ENCODE measurements around the gene MTARC2. TPM values are rescaled to one million over a fixed set of nuclear protein-coding genes. Genes with fewer than 3 reads are reported as not detected.
A peak's percentile ranks its signal among the peaks of the same experiment; 100 is the strongest.

MTARC2 gene
- 10 to 100 TPM; 24.3 to 40.5 (median 31.9) TPM for total RNA-seq

DNA sequence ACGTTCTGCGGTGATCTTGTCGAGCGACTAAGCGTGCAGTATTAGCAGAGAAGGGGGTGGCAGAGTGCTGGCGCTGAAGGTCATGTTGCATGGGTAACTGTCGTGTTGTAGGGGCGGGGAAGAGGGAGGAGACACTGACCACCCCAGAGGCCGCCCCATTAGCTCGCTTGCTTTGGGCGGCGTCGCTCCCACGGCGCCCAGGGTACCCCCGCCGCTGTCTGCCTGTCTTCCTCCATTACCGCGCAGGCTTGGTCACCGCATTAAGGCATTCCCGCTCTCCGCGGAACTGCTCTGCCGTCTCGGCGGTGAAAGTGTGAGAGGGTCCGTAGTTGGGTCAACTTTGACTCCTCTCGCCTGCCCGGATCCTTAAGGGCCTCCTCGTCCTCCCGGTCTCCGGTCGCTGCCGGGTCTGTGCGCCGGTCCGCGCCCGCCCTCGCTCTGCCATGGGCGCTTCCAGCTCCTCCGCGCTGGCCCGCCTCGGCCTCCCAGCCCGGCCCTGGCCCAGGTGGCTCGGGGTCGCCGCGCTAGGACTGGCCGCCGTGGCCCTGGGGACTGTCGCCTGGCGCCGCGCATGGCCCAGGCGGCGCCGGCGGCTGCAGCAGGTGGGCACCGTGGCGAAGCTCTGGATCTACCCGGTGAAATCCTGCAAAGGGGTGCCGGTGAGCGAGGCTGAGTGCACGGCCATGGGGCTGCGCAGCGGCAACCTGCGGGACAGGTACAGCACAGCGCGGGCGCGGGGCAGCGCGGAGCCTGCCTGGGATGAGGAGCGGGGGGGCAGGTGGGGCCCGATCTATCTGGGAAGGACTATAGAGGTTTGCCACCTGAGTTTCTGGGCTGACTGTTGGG is at the start of gene MTARC2:
MTARC2 (plus strand) TSS at position 234 of the 846 bp plus-strand sequence; CDS start at position 444, 210 bp downstream.
- TF ChIP-seq, protein P1, sequence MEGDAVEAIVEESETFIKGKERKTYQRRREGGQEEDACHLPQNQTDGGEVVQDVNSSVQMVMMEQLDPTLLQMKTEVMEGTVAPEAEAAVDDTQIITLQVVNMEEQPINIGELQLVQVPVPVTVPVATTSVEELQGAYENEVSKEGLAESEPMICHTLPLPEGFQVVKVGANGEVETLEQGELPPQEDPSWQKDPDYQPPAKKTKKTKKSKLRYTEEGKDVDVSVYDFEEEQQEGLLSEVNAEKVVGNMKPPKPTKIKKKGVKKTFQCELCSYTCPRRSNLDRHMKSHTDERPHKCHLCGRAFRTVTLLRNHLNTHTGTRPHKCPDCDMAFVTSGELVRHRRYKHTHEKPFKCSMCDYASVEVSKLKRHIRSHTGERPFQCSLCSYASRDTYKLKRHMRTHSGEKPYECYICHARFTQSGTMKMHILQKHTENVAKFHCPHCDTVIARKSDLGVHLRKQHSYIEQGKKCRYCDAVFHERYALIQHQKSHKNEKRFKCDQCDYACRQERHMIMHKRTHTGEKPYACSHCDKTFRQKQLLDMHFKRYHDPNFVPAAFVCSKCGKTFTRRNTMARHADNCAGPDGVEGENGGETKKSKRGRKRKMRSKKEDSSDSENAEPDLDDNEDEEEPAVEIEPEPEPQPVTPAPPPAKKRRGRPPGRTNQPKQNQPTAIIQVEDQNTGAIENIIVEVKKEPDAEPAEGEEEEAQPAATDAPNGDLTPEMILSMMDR (IDR thresholded peaks at IDR 0.05) = peak in 1 of 5 experiments; percentile 36
- peak in 1 of 2 donors; percentile 80 for TF ChIP-seq POLR2A (IDR thresholded peaks at IDR 0.05)
- TF ChIP-seq EP300 (IDR thresholded peaks at IDR 0.05) = peak in 1 of 2 donors; percentile 92

DNA sequence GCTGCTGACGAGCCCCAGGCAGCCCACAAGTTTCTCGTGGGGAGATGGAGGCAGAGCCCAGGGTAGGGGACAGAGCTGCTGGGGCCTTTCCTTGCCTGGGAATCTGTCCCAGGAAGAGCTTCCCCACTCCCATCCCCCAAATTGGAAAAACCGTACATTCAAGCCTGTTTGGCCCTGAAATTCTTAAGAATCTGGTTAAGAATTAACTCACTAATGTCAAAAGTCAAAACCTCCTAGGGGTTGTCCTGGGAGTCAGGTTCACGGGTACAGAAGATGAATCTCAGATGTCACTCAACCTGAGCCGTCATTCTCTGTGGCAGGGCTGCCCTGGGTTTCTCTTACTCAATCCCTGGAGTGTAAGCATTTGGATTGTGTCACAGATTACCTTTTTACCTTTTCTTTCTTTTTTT is 49.5 kb upstream of the MTARC2 start:
- no peak overlapping the region for H3K4me3 ChIP-seq
- peaks cover 0 to 10% (median 0%) of the 10 kb centered on the region in 4 donors for H3K4me1 ChIP-seq
- DNase-seq (ENCODE audit: low spot score in 2 of 2) = no peak
- no peaks in the 10 kb centered on the region for H3K27me3 ChIP-seq
- H3K36me3 ChIP-seq = peaks cover 0 to 21% (median 0%) of the 10 kb centered on the region in 3 donors
- H3K27ac ChIP-seq = no peak overlapping the region
- no peaks in the 10 kb centered on the region for H3K9me3 ChIP-seq
- TF ChIP-seq, protein P1 (IDR thresholded peaks at IDR 0.05) = no peak
- TF ChIP-seq EP300 (IDR thresholded peaks at IDR 0.05) (no peak), POLR2A (IDR thresholded peaks at IDR 0.05) (no peak)
- 79% methylated on average over 5 of the region's 5 CpGs for WGBS, 2 donors

More for the DNA sequence above, at the start of gene MTARC2:
- no peaks in the 10 kb centered on the region for H3K27me3 ChIP-seq
- 1 to 3% methylated on average over 26 to 56 of the region's 77 CpGs for WGBS, 2 donors
- H3K27ac ChIP-seq = peak within 1 kb of the TSS; percentile 78 to 93 (median 84)
- peak within 1 kb of the TSS; percentile 54 to 85 (median 80) for H3K4me3 ChIP-seq
- no peaks in the 10 kb centered on the region for H3K9me3 ChIP-seq
- peaks cover 0 to 42% (median 12%) of the 10 kb centered on the region in 4 donors for H3K4me1 ChIP-seq
- no peaks in the 10 kb centered on the region for H3K36me3 ChIP-seq
- peak; percentile 46 to 71 for DNase-seq (ENCODE audit: low spot score in 2 of 2)

DNA sequence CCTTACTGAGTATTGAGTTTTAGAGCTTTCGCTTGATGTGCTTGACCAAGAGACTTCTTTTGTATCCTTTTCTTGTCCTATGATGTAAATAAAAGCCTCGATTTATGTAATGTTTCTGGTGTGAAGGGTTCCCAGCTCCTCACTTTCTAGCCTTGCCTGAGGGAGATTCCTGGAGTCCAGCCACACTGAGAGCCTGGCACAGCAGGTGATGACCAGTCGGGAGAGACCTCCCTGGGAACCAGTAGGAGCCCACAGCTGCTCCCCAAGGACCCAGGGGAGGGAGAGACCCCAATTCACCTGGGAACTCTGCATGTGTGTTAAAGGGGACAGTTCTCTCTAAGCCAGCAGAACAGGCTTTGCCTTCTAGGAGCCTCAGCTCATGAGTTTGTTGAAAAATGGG is 49.1 kb upstream of the MTARC2 start:
- no peak overlapping the region for H3K27ac ChIP-seq
- H3K27me3 ChIP-seq = no peaks in the 10 kb centered on the region
- peaks cover 0 to 21% (median 0%) of the 10 kb centered on the region in 3 donors for H3K36me3 ChIP-seq
- H3K4me3 ChIP-seq = no peak overlapping the region
- WGBS, 2 donors = 86 to 92% methylated on average over 3 of the region's 3 CpGs
- H3K4me1 ChIP-seq = peaks cover 0 to 10% (median 0%) of the 10 kb centered on the region in 4 donors
- no peaks in the 10 kb centered on the region for H3K9me3 ChIP-seq
- no peak for DNase-seq (ENCODE audit: low spot score in 2 of 2)
- TF ChIP-seq POLR2A (IDR thresholded peaks at IDR 0.05) (no peak), EP300 (IDR thresholded peaks at IDR 0.05) (no peak)
- TF ChIP-seq, protein P1 (IDR thresholded peaks at IDR 0.05) = no peak

DNA sequence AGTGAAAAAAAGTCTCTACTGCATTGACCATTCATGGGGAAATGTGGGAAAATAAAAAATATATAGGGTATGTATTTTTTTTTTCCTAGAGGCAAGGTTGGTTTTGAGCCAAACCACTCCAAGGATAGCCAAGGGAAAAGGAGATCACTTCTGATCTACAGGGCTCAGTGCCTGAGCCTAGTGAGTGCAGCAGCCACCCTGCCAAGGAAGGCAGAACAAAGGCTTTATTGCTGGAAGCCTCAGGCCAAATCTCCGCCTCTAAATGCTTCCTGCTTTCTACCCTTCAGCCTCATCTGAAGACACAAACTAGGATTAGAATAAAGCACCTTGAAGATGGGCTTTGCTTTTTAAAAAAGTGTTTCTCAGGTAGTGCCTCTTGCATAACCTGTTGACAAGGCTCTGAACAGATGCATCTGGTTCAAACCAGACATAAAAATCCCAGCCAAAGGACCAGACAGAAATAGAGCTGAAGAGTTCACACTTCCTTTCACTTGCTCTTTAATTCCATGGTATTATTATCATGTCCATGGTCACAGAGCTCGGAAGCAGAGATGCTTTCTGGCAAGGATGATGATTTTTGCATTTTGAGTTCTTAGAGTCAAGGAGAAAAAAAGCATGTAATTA is 47.5 kb upstream of the MTARC2 start:
- 15 to 31% methylated on average over 2 of the region's 2 CpGs for WGBS, 2 donors
- no peaks in the 10 kb centered on the region for H3K9me3 ChIP-seq
- peaks cover 0 to 21% (median 0%) of the 10 kb centered on the region in 3 donors for H3K36me3 ChIP-seq
- no peaks in the 10 kb centered on the region for H3K27me3 ChIP-seq
- DNase-seq (ENCODE audit: low spot score in 2 of 2) = no peak
- peaks cover 0 to 10% (median 0%) of the 10 kb centered on the region in 4 donors for H3K4me1 ChIP-seq
- H3K4me3 ChIP-seq = no peak overlapping the region
- H3K27ac ChIP-seq = no peak overlapping the region
- TF ChIP-seq POLR2A (IDR thresholded peaks at IDR 0.05) = no peak
- TF ChIP-seq EP300 (IDR thresholded peaks at IDR 0.05) = no peak
- TF ChIP-seq, protein P1 (IDR thresholded peaks at IDR 0.05) = no peak
